GM12801 (cell line): ENCODE results near the gene ARHGEF39.

ENCODE experiments used
- CTCF ChIP-seq: IDR thresholded peaks from one replicate; pipeline ENCODE4 v1.5.1; 2011; ENCODE audit warnings: control low read depth; ENCODE audit not compliant: insufficient read length; ENCODE audit errors: extremely low read depth

ARHGEF39 gene

GRCh38 chr9:35686222-35687203 lies 21.5 kb upstream of the ARHGEF39 start:
- TF ChIP-seq CTCF, result no peak

- TF ChIP-seq CTCF, result no peak
These were observed 20.5 kb upstream of the ARHGEF39 start for GRCh38 chr9:35685506-35685905.

GRCh38 chr9:35684921-35685320 lies 19.9 kb upstream of the ARHGEF39 start:
- TF ChIP-seq CTCF, result no peak

- no peak for TF ChIP-seq CTCF
These were observed 18.3 kb upstream of the ARHGEF39 start for GRCh38 chr9:35683323-35683722.

DNA sequence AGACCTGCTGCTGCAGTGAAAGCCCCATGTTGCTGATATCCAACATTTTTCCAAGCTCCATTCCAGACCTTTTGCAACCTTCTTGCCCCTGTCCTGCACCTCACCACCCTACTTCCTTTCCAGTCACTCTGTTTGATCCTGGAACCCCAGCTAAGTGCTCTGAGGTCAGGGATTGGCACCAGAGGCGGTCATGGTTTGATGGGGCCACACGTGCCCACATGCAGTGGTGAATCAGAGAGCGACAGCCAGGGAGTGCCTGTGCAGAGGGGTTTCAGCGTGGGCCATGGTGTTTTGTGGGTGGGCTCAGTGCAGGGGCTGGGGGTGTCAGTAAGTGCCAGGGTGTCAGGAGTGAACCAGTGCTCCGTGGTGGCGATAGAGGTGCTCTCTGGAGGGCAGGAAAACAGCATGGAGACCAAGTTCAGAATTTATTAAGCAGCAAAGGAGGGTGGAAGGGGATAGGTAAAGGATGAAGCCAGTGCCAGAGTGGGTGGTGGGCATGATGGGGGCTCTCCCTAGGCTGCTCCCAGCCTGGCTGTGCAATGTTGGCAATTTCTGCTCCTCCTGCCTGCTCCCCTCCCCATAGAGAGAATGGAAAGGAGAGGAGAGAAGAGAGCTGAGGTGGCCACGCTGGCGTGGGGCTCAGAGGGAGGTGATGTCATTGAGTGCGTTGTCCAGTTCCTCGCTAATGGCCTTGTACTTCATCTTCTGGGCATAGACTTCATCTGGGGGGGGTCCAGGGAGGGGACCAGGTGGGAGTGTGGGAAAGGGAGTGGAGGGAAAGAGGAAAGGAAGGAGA lies 17.7 kb upstream of the ARHGEF39 start:
- TF ChIP-seq CTCF, result no peak

DNA sequence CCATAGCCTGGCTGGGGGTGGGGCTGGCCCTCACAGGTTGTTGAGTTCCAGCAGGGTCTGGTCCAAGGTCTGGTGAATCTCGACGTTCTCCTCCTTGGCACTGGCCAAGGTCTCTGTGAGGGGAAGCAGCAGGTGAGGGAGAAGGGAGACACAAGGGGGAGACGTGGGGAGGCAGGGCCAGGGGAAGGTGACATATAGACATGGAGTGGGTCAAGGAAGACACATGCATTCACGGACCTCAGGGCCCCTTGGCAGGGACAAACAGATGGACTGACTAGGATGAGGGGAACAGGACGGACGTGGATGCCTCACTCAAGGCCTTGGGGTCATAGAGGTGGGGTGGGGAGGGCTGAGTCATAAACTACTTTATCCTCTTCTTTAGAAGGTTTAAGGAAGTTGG lies 17.1 kb upstream of the ARHGEF39 start:
- no peak for TF ChIP-seq CTCF

DNA sequence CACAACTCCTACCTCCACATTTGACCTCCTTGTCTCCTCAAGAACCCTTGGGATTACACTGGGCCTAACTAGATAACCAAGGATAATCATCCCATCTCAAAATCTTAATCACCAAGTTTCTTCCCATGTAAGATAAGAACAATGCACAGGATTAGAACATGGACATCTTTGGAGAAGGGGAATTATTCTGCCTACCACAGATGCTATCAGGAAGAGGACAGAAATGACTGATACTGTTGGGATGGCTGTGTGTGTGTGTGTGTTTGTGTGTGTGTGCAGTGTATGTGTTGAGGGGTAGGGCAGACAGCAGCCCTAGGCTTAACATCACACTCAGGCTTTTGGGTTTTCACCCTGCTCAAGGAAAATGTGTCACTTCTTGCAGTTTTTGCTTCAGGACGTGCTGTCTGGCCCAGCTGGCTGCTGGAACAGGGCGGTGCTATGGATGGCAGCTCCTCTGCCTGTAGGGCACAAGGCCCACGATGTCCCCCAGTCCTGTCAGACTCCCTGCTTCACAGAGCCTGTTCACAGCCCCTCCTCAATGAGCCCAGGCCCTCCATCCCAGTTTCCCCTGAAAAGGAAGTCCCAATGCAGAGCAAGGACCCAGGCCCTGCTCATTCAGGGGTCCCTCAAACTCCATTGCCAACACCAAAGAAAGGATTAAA lies 16.5 kb upstream of the ARHGEF39 start:
- no peak for TF ChIP-seq CTCF
